Mesodermal cell (in vitro differentiated cells): ENCODE data around the gene RBM3.
A peak's percentile ranks its signal among the peaks of the same experiment; 100 is the strongest.
"Not testable (repeated sequence)": the region's sequence is repeated elsewhere in the genome, so short reads cannot be mapped to it uniquely, and the experiment has no call there.

Experiments
- H3K27ac ChIP-seq: 2 replicates; pipeline ENCODE4 v1.7.0; 2013; ENCODE audit warnings: mild to moderate bottlenecking, low read depth, low read length, moderate library complexity; ENCODE audit not compliant: severe bottlenecking
- H3K36me3 ChIP-seq: 2 replicates; pipeline ENCODE4 v1.7.1; 2013; ENCODE audit warnings: mild to moderate bottlenecking, low read length, moderate library complexity; ENCODE audit not compliant: control insufficient read depth, insufficient read depth
- H3K4me1 ChIP-seq: one replicate; pipeline ENCODE4 v1.7.1; 2013; ENCODE audit warnings: mild to moderate bottlenecking, low read length; ENCODE audit not compliant: insufficient read depth, control insufficient read depth, poor library complexity, severe bottlenecking
- H3K4me3 ChIP-seq: 2 replicates; pipeline ENCODE4 v1.7.0; 2013; ENCODE audit warnings: low read length, control low read depth, mild to moderate bottlenecking; ENCODE audit not compliant: insufficient read depth, poor library complexity, severe bottlenecking; ENCODE audit errors: extremely low read depth
- H3K9me3 ChIP-seq: 2 replicates; pipeline ENCODE4 v1.7.1; 2013; ENCODE audit warnings: mild to moderate bottlenecking, low read length, moderate library complexity; ENCODE audit not compliant: control insufficient read depth
- WGBS, 2 experiments: methylation state at CpG; one replicate each; pipeline ENCODE4 v1.1.5; 2013; ENCODE audit warnings: missing lambda C conversion rate in 2 of 2; ENCODE audit not compliant: insufficient coverage in 2 of 2; 5-methylcytosine and 5-hydroxymethylcytosine counted together

RBM3 gene

DNA sequence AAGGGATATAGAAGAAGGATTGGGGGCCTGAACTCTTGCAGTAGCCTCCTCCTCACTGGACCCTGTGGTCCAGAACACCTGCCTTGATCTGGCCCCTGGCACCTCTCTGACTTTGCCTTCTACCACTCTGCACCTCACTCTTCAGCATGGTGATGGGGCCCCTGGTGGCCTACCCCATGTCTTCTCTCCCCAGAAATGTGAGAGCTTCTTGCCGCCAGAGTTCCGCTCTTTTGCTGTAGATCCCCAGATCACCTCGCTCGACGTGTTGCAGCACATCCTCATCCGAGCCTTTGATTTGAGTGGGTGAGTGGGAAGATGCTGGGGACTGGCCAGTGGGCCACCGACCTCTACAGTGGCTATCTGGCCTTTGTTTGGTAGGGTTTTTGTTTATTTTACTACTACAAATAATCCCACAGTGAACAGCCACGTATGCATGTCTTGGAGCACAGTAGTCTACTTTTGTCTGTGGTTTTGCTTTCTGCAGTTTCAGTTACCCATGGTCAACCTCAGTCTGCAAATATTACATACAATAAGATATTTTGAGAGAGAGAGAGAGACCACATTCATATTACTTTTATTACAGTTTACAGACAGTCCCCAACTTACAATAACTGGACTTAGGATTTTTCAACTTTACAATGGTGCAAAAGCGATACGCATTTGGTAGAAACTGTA is 33.0 kb upstream of the RBM3 start:
- H3K4me3 ChIP-seq = no peak overlapping the region
- no peaks in the 10 kb centered on the region for H3K4me1 ChIP-seq
- peaks cover 30% of the 10 kb centered on the region for H3K36me3 ChIP-seq
- H3K9me3 ChIP-seq = no peaks in the 10 kb centered on the region
- WGBS, 2 experiments = 100% methylated on average over 2 of the region's 10 CpGs; no CpG with 5 or more reads in 1 of the 2 experiments
- no peak overlapping the region for H3K27ac ChIP-seq

DNA sequence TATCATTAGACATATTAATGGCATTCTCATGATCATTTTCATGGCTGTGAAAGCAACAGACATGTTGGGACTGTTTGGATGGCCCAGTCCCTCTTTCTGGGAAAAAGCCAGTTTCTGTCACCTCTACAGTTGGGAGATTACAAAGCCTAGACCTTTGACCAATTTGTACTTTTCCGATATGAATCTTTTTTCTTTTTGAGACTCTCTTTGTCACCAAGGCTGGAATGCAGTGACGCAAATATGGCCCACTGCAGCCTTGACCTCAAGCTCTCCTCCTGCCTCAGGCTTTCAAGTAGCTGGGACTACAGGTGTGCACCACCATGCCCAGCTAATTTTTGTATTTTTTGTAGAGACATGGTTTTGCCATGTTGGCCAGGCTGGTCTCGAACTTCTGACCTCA is 25.4 kb upstream of the RBM3 start:
- Histone ChIP-seq H3K27ac (no peak overlapping the region), H3K4me1 (no peaks in the 10 kb centered on the region)
- 95 to 100% methylated on average over 2 to 3 of the region's 3 CpGs for WGBS, 2 experiments

GRCh38 chrX:48555731-48556325 is 18.5 kb upstream of the RBM3 start:
- peak overlapping the region; percentile 57 for H3K27ac ChIP-seq
- not testable (repeated sequence) for H3K4me3 ChIP-seq, H3K9me3 ChIP-seq, H3K4me1 ChIP-seq
- no CpG with 5 or more reads among the region's 9 CpGs for WGBS, 2 experiments
- H3K36me3 ChIP-seq = peaks cover 15% of the 10 kb centered on the region

More for the DNA sequence above, 25.4 kb upstream of the RBM3 start:
- Histone ChIP-seq H3K4me3 (no peak overlapping the region), H3K36me3 (peaks cover 21% of the 10 kb centered on the region), H3K9me3 (no peaks in the 10 kb centered on the region)

DNA sequence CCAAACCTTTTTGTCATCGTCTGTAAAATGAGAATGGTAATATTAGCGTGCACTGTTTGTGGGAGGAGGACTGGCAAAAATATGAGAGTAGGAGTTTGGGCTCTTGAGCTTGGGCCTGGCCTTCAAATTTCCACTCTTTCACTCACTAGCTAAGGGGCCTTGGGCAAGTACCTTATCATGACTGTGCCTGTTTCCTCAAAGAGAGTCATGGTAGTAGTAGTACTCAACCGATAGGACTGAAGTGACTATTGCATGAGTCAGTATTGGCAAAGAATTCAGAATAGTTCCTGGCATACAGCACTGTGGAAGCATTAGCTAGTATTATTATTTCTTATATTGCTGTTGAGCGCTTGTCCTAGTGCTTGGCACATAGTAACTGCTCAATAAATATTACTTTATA is 16.0 kb upstream of the RBM3 start:
- Histone ChIP-seq H3K36me3 (peaks cover 23% of the 10 kb centered on the region), H3K4me1 (no peaks in the 10 kb centered on the region), H3K27ac (peak overlapping the region; percentile 53), H3K4me3 (no peak overlapping the region), H3K9me3 (no peaks in the 10 kb centered on the region)
- WGBS, 2 experiments = no CpG with 5 or more reads among the region's 4 CpGs

GRCh38 chrX:48559636-48560035 is 14.6 kb upstream of the RBM3 start:
- H3K4me3 ChIP-seq = no peak overlapping the region
- 97 to 99% methylated on average over 13 to 16 of the region's 24 CpGs for WGBS, 2 experiments
- no peak overlapping the region for H3K27ac ChIP-seq
- no peaks in the 10 kb centered on the region for H3K9me3 ChIP-seq
- H3K36me3 ChIP-seq = peaks cover 23% of the 10 kb centered on the region
- H3K4me1 ChIP-seq = no peaks in the 10 kb centered on the region

DNA sequence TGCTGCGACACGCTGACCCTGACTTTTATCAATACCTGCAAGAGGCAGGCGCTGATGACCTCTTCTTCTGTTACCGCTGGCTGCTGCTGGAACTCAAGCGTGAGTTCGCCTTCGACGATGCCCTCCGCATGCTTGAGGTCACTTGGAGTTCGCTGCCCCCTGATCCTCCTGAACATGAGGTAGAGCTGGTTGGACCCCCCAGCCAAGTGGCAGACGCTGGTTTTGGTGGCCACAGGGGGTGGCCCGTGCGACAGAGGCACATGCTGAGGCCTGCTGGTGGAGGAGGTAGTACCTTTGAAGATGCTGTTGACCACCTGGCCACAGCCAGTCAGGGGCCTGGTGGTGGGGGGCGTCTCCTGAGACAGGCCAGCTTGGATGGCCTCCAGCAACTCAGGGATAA is 14.2 kb upstream of the RBM3 start:
- no peak overlapping the region for H3K4me3 ChIP-seq
- no peaks in the 10 kb centered on the region for H3K9me3 ChIP-seq
- WGBS, 2 experiments = 84% methylated on average over 7 of the region's 14 CpGs; no CpG with 5 or more reads in 1 of the 2 experiments
- H3K4me1 ChIP-seq = no peaks in the 10 kb centered on the region
- no peak overlapping the region for H3K27ac ChIP-seq
- H3K36me3 ChIP-seq = peaks cover 23% of the 10 kb centered on the region

GRCh38 chrX:48560681-48561080 is 13.6 kb upstream of the RBM3 start:
- 100% methylated on average over 5 to 9 of the region's 12 CpGs for WGBS, 2 experiments
- Histone ChIP-seq H3K27ac (no peak overlapping the region), H3K9me3 (no peaks in the 10 kb centered on the region), H3K4me1 (no peaks in the 10 kb centered on the region), H3K36me3 (peaks cover 23% of the 10 kb centered on the region), H3K4me3 (no peak overlapping the region)

DNA sequence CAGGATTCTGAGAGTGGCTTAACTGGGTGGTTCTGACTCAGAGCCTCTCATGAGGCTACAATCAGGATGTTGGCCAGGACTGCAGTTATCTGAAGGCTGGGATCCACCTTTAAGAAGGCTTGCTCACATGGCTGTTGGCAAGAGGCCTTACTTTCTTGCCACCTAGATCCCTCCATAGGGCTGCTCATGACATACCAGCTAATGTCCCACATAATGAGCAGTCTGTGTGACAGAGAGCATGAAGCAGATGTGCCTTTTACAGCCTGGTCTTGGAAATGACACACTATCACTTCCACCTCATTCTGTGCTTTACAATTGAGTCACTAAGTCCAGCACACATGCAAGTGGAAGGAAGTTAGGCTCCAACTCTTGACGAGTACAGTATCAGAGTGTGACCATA is 4.3 kb upstream of the RBM3 start:
- Histone ChIP-seq H3K27ac (no peak overlapping the region), H3K36me3 (no peaks in the 10 kb centered on the region), H3K9me3 (no peaks in the 10 kb centered on the region), H3K4me3 (no peak overlapping the region), H3K4me1 (no peaks in the 10 kb centered on the region)
- WGBS, 2 experiments = no CpG with 5 or more reads among the region's 1 CpG

GRCh38 chrX:48573690-48574269 is 504 bp upstream of the RBM3 start:
- Histone ChIP-seq H3K4me1 (peaks cover 9% of the 10 kb centered on the region), H3K9me3 (no peaks in the 10 kb centered on the region), H3K27ac (peak overlapping the region; percentile 99), H3K36me3 (peaks cover 31% of the 10 kb centered on the region), H3K4me3 (peak overlapping the region; percentile 61)
- WGBS, 2 experiments = 51 to 64% methylated on average over 7 to 14 of the region's 19 CpGs

- peaks cover 39% of the 10 kb centered on the region for H3K36me3 ChIP-seq
- no peak overlapping the region for H3K27ac ChIP-seq
- 70 to 79% methylated on average over 2 to 9 of the region's 13 CpGs for WGBS, 2 experiments
- H3K4me3 ChIP-seq = peak overlapping the region; percentile 61
- no peaks in the 10 kb centered on the region for H3K9me3 ChIP-seq
- H3K4me1 ChIP-seq = peaks cover 9% of the 10 kb centered on the region
Measured at GRCh38 chrX:48575642-48576041, 1.4 kb downstream of the RBM3 start.

DNA sequence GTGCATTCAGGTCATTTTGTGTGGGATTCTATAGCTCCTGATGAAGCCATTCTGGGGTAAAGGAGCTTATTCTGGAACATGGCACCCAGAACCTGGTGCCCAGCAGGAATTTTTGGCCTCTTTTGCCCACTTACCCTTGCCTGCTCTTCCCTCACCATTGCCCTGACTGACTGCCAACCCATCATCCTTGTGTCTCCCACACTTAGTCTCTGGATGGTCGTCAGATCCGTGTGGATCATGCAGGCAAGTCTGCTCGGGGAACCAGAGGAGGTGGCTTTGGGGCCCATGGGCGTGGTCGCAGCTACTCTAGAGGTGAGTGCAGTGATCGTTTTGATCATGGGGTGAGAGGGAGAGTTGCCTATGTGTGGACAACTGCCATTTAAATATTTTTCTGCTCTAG is 1.8 kb downstream of the RBM3 start:
- Histone ChIP-seq H3K27ac (no peak overlapping the region), H3K36me3 (peaks cover 39% of the 10 kb centered on the region), H3K9me3 (no peaks in the 10 kb centered on the region), H3K4me3 (peak overlapping the region; percentile 61), H3K4me1 (peaks cover 9% of the 10 kb centered on the region)
- 80 to 94% methylated on average over 3 to 5 of the region's 6 CpGs for WGBS, 2 experiments
